Astrocyte (in vitro differentiated cells and primary cell): ENCODE results near the gene MYO5A.

Source experiments
- CTCF ChIP-seq: IDR thresholded peaks from 2 replicates; pipeline ENCODE4 v1.5.1; 2011; ENCODE audit warnings: low read depth, mild to moderate bottlenecking, inconsistent platforms, low read length, moderate library complexity; ENCODE audit not compliant: insufficient read depth
- EZH2 ChIP-seq: IDR thresholded peaks from 2 replicates; pipeline ENCODE4 v1.6.1; 2012; ENCODE audit warnings: mild to moderate bottlenecking, low read length, inconsistent platforms; ENCODE audit not compliant: insufficient read depth

GRCh38 chr15:52483707-52484106, 45.0 kb downstream of the MYO5A start:
- TF ChIP-seq CTCF = no peak
- no peak for TF ChIP-seq EZH2
